ENCODE measurements around the gene CHRD.

The CHRD gene

DNA sequence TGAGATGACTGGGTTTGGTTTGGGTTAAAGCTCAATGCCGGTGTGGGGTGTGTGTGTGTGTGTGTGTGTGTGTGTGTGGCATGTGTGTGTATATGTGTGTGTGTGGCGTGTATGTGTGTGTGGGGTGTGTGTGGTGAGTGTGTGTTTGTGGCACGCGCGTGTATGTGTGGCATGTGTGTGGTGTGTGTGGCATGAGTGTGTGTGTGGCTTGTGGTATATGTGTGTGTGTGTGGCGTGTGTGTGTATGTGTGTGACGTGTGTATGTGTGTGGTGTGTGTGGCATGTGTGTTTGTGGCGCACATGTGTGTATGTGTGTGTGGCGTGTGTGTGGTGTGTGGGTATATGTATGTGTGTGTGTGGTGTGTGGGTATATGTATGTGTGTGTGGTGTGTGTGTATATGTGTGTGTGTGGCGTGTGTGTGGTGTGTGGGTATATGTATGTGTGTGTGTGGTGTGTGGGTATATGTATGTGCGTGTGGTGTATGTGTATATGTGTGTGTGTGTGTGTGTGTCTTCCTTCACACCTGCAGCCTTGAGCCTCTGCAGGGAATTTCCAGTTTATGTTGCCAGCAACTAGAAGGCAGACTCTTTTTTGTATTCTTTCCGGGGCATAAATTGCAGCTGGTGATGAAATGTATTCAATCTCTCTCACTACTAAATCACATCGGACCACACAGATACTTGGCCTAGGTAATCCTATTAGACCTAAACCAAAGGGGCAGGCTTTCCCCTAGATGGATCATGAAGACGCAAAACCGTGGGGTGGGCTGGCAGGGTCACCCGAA is 34.8 kb downstream of the CHRD start:
- Histone ChIP-seq H4K20me1 (ENCODE audit: control insufficient read depth, insufficient read depth, low read depth, low read length) (no peaks in the 10 kb centered on the region), H3K9me2 (replicated peaks; ENCODE audit: control insufficient read depth, low read length) (no peaks in the 10 kb centered on the region), H3K79me2 (ENCODE audit: control insufficient read depth, low read length) (no peaks in the 10 kb centered on the region), H3K4me3 (ENCODE audit: low read length) (no peak overlapping the region), H3K27me3 (ENCODE audit: control insufficient read depth, low read length) (no peaks in the 10 kb centered on the region), H3F3A (ENCODE audit: control insufficient read depth, insufficient read depth) (no peaks in the 10 kb centered on the region), H3K4me1 (ENCODE audit: control insufficient read depth, low read length) (no peaks in the 10 kb centered on the region), H3K4me2 (ENCODE audit: low read length) (no peak overlapping the region), H3K9me3 (ENCODE audit: control insufficient read depth, insufficient read depth, low read length) (no peaks in the 10 kb centered on the region), H3K36me3 (ENCODE audit: control insufficient read depth, low read length) (no peaks in the 10 kb centered on the region), H3K27ac (ENCODE audit: low read depth, low read length) (no peak overlapping the region)
- TF ChIP-seq CTCF (IDR thresholded peaks at IDR 0.05; ENCODE audit: low read depth, low read length, poor library complexity, severe bottlenecking) (no peak), EZH2phosphoT487 (IDR thresholded peaks at IDR 0.05; ENCODE audit: borderline replicate concordance, low read length) (no peak)

DNA sequence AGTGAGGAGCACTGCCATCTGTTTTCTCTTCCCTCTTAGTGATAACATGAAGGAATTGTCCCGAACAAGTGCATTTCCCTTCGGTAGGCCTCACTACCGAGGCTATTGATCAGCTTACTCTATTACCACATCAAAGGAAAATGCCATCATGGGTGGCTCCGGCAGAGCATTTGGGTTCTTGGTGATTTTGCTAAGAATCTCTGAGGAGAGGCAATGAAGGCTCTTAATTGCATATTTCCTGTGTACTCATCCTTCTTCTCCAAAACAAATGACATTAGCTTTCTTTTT is 35.3 kb downstream of the CHRD start:
- H3K4me2 ChIP-seq (ENCODE audit: low read length) = no peak overlapping the region
- H4K20me1 ChIP-seq (ENCODE audit: control insufficient read depth, insufficient read depth, low read depth, low read length) = no peaks in the 10 kb centered on the region

DNA sequence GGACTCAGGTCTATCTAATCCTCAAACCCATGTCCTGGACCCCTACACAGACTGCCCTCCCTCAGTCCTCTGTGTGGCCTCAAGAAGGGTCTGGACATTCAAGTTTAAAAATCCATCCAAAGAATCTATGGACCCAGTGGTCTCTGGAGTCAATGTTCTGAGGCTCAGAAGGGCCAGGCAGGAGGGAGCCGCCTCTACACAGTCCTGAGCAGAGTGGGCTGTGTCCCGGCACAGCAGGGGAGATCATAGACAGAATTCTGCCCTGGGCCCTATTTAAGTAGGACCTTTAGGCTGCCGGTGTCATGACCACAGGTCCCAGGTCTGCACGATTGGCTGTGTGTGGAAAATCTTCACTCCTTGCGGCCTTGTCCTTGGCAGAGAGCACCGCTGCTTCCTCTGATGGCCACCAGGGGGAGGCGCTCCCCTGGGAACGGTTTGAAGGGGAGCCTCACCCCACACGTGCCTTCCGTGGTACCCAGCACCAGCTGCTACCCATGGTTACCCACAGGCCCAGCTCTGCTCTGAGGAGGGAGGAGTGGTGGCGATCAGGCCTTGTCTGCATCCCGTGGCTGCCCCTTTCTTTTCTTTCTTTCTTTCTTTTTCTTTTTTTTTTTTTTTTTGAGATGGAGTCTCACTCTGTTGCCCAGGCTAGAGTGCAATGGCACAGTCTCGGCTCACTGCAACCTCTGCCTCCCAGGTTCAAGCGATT is 37.9 kb downstream of the CHRD start:
- TF ChIP-seq CTCF (IDR thresholded peaks at IDR 0.05; ENCODE audit: low read depth, low read length, poor library complexity, severe bottlenecking) (peak; percentile 88), EZH2phosphoT487 (IDR thresholded peaks at IDR 0.05; ENCODE audit: borderline replicate concordance, low read length) (no peak)
- no peaks in the 10 kb centered on the region for H3K9me2 ChIP-seq (replicated peaks; ENCODE audit: control insufficient read depth, low read length)
- no peaks in the 10 kb centered on the region for H4K20me1 ChIP-seq (ENCODE audit: control insufficient read depth, insufficient read depth, low read depth, low read length)
- no peak overlapping the region for H3K4me3 ChIP-seq (ENCODE audit: low read length)
- H3K27ac ChIP-seq (ENCODE audit: low read depth, low read length) = no peak overlapping the region
- H3K27me3 ChIP-seq (ENCODE audit: control insufficient read depth, low read length) = peaks cover 1% of the 10 kb centered on the region; the same call in 1 of the 2 replicates
- H3K4me2 ChIP-seq (ENCODE audit: low read length) = no peak overlapping the region
- H3K79me2 ChIP-seq (ENCODE audit: control insufficient read depth, low read length) = no peaks in the 10 kb centered on the region
- H3F3A ChIP-seq (ENCODE audit: control insufficient read depth, insufficient read depth) = no peaks in the 10 kb centered on the region
- H3K36me3 ChIP-seq (ENCODE audit: control insufficient read depth, low read length) = no peaks in the 10 kb centered on the region
- H3K4me1 ChIP-seq (ENCODE audit: control insufficient read depth, low read length) = no peaks in the 10 kb centered on the region
- no peaks in the 10 kb centered on the region for H3K9me3 ChIP-seq (ENCODE audit: control insufficient read depth, insufficient read depth, low read length)

More for the DNA sequence above, 35.3 kb downstream of the CHRD start:
- Histone ChIP-seq H3K79me2 (ENCODE audit: control insufficient read depth, low read length) (no peaks in the 10 kb centered on the region), H3K9me2 (replicated peaks; ENCODE audit: control insufficient read depth, low read length) (no peaks in the 10 kb centered on the region), H3K4me1 (ENCODE audit: control insufficient read depth, low read length) (no peaks in the 10 kb centered on the region), H3K27ac (ENCODE audit: low read depth, low read length) (no peak overlapping the region), H3K4me3 (ENCODE audit: low read length) (no peak overlapping the region), H3K36me3 (ENCODE audit: control insufficient read depth, low read length) (no peaks in the 10 kb centered on the region), H3F3A (ENCODE audit: control insufficient read depth, insufficient read depth) (no peaks in the 10 kb centered on the region), H3K27me3 (ENCODE audit: control insufficient read depth, low read length) (no peaks in the 10 kb centered on the region), H3K9me3 (ENCODE audit: control insufficient read depth, insufficient read depth, low read length) (no peaks in the 10 kb centered on the region)
- TF ChIP-seq CTCF (IDR thresholded peaks at IDR 0.05; ENCODE audit: low read depth, low read length, poor library complexity, severe bottlenecking) (no peak), EZH2phosphoT487 (IDR thresholded peaks at IDR 0.05; ENCODE audit: borderline replicate concordance, low read length) (no peak)

All from DOHH2 (cell line).